A549 (cell line): Measurements from ENCODE around the gene BCL2L12. TPM values are rescaled to one million over a fixed set of nuclear protein-coding genes. Genes with fewer than 3 reads are reported as not detected.
A peak's percentile ranks its signal among the peaks of the same experiment; 100 is the strongest.
"Not testable (repeated sequence)": the region's sequence is repeated elsewhere in the genome, so short reads cannot be mapped to it uniquely, and the experiment has no call there.

ENCODE experiments used
- ATAC-seq, 2 experiments: fragments of 200-7000 bp in 1 of 2; fragments of >200 bp in 1 of 2; cut with Nextera tagmentation in 1 of 2; cut with Tn5 transposase in 1 of 2; 3 replicates each; pipeline versions ENCODE4 v1.8.0 to v1.9.1; 2018 to 2020; ENCODE audit warnings: mild to moderate bottlenecking in 1 of 2, moderate library complexity in 1 of 2
- CTCF ChIA-PET: fragments of 300-600 bp; sonication (Branson Sonifier 250); formaldehyde crosslinking; extraction: SDS; loops from one replicate; lab custom pipeline; 2021; ENCODE audit warnings: antibody characterized with exemption, inconsistent platforms; lab: Yijun Ruan, JAX
- POLR2A ChIA-PET: fragments of 350-600 bp; formaldehyde crosslinking; extraction: SDS; loops from one replicate; lab custom pipeline; 2021; ENCODE audit warnings: antibody characterized with exemption, inconsistent platforms; lab: Yijun Ruan, JAX
- DNase-seq, 2 experiments: peaks; one replicate each; pipeline versions ENCODE4 v3.0.0 to v3.0.0-alpha.2; 2011 to 2016; ENCODE audit warnings: low read depth in 1 of 2, low spot score in 1 of 2
- FAIRE-seq: peaks from 2 replicates; lab custom pipeline; 2011; peaks lifted over from hg19 to GRCh38; lab: Jason Lieb, UNC
- H3K27ac ChIP-seq, 2 experiments: fragments of >200 bp; sonication (Bioruptor Twin); formaldehyde crosslinking; 3 replicates each; pipeline ENCODE4 v1.5.1; 2016 to 2017
- H3K4me1 ChIP-seq: fragments of >200 bp; sonication (Bioruptor Twin); formaldehyde crosslinking; 3 replicates; pipeline ENCODE4 v1.6.1; 2016
- H3K4me2 ChIP-seq: fragments of >200 bp; sonication (Bioruptor Twin); formaldehyde crosslinking; 3 replicates; pipeline ENCODE4 v1.6.1; 2016
- H3K4me3 ChIP-seq: fragments of >200 bp; sonication (Bioruptor Twin); formaldehyde crosslinking; 3 replicates; pipeline ENCODE4 v1.5.1; 2016
- H3K9me3 ChIP-seq: fragments of >200 bp; sonication (Bioruptor Twin); formaldehyde crosslinking; 3 replicates; pipeline ENCODE4 v1.6.1; 2016
- ATOH8 ChIP-seq: fragments of 250-450 bp; sonication (Bioruptor Pico); IDR thresholded peaks from 2 replicates; pipeline ENCODE4 v1.5.0; 2020; ENCODE audit warnings: low read depth, mild to moderate bottlenecking, moderate library complexity
- BHLHE40 ChIP-seq: IDR thresholded peaks from 2 replicates; pipeline ENCODE4 v1.6.1; 2012; ENCODE audit warnings: low read depth, low read length, inconsistent platforms
- CEBPB ChIP-seq, 2 experiments: fragments of >200 bp in 1 of 2; sonication (Bioruptor Twin) in 1 of 2; formaldehyde crosslinking in 1 of 2; IDR thresholded peaks; 2 replicates each; pipeline ENCODE4 v1.6.1; 2012 to 2016
- CTCF ChIP-seq: fragments of >200 bp; sonication (Bioruptor Twin); formaldehyde crosslinking; IDR thresholded peaks from 3 replicates; pipeline ENCODE4 v1.5.1; 2016
- E2F6 ChIP-seq: IDR thresholded peaks from 2 replicates; pipeline ENCODE4 v1.6.1; 2012; ENCODE audit warnings: low read depth, borderline replicate concordance
- EHF ChIP-seq: fragments of 250-450 bp; sonication (Bioruptor Pico); IDR thresholded peaks from 2 replicates; pipeline ENCODE4 v1.5.0; 2020; ENCODE audit warnings: mild to moderate bottlenecking
- EHMT2 ChIP-seq: fragments of 200-600 bp; sonication (generic); IDR thresholded peaks from 2 replicates; pipeline ENCODE4 v1.6.1; 2016; ENCODE audit warnings: antibody characterized with exemption, low read depth, mild to moderate bottlenecking, moderate library complexity
- EP300 ChIP-seq, 2 experiments: fragments of >200 bp; sonication (Bioruptor Twin); formaldehyde crosslinking; IDR thresholded peaks; 2 replicates in 1 of 2; 3 replicates in 1 of 2; pipeline ENCODE4 v1.6.1; 2016 to 2017
- FOXS1 ChIP-seq: fragments of 250-450 bp; sonication (Bioruptor Pico); IDR thresholded peaks from 2 replicates; pipeline ENCODE4 v1.5.0; 2020; ENCODE audit warnings: mild to moderate bottlenecking, moderate library complexity
- HDAC2 ChIP-seq: fragments of 200-600 bp; sonication (generic); IDR thresholded peaks from 2 replicates; pipeline ENCODE4 v1.6.1; 2016
- JUN ChIP-seq, 2 experiments: fragments of >200 bp; sonication (Bioruptor Twin); formaldehyde crosslinking; IDR thresholded peaks; 2 replicates in 1 of 2; 3 replicates in 1 of 2; pipeline ENCODE4 v1.6.1; 2016 to 2017
- JUNB ChIP-seq: fragments of >200 bp; sonication (Bioruptor Twin); formaldehyde crosslinking; IDR thresholded peaks from 2 replicates; pipeline ENCODE4 v1.6.1; 2016
- NR3C1 ChIP-seq: fragments of >200 bp; sonication (Bioruptor Twin); formaldehyde crosslinking; IDR thresholded peaks from 3 replicates; pipeline ENCODE4 v1.6.1; 2017
- POLR2AphosphoS2 ChIP-seq: conservative IDR thresholded peaks from 2 replicates; pipeline ENCODE4 v1.6.1; 2012; ENCODE audit warnings: low read length, improper control_type of control experiment, inconsistent platforms
- RAD21 ChIP-seq, 2 experiments: fragments of >200 bp in 1 of 2; sonication (Bioruptor Twin) in 1 of 2; formaldehyde crosslinking in 1 of 2; IDR thresholded peaks in 1 of 2; conservative IDR thresholded peaks in 1 of 2; 2 replicates in 1 of 2; 3 replicates in 1 of 2; pipeline ENCODE4 v1.6.1; 2012 to 2018; ENCODE audit warnings: inconsistent platforms in 1 of 2
- RARB ChIP-seq: fragments of 250-450 bp; sonication (Bioruptor Pico); IDR thresholded peaks from 2 replicates; pipeline ENCODE4 v1.8.0; 2021; ENCODE audit warnings: mild to moderate bottlenecking, moderate library complexity
- RFX5 ChIP-seq: fragments of 450-650 bp; IDR thresholded peaks from 2 replicates; pipeline ENCODE4 v1.7.1; 2014; ENCODE audit warnings: antibody characterized with exemption, mild to moderate bottlenecking, moderate library complexity
- RNF2 ChIP-seq: fragments of 200-600 bp; sonication (generic); IDR thresholded peaks from 2 replicates; pipeline ENCODE4 v1.6.1; 2016; ENCODE audit warnings: low read depth, mild to moderate bottlenecking, antibody characterized with exemption, moderate library complexity, borderline replicate concordance
- TFCP2L1 ChIP-seq: fragments of 250-450 bp; sonication (Bioruptor Pico); IDR thresholded peaks from 2 replicates; pipeline ENCODE4 v1.5.0; 2021; ENCODE audit warnings: mild to moderate bottlenecking
- WGBS: methylation state at CpG from one replicate; pipeline ENCODE4 v1.1.6; 2017; ENCODE audit errors: missing lambda C conversion rate; 5-methylcytosine and 5-hydroxymethylcytosine counted together
- polyA plus RNA-seq, 4 experiments: library from polyadenylated mRNA; depleted of rRNA in 3 of 4; stranded (reverse); fragments of >200 nt; fragmentation: RNase III in 1 of 4; extraction: RNeasy Plus Mini Kit Qiagen cat#74134 plus additional on column Dnase treatment in 1 of 4; gene quantifications; 2 replicates in 3 of 4; 3 replicates in 1 of 4; pipeline ENCODE4 v1.2.3, GENCODE V29; 2011 to 2017
- TF ChIP-seq, protein P1 (sequence below): IDR thresholded peaks from 2 replicates; pipeline ENCODE4 v1.6.1; 2012

The BCL2L12 gene
- polyA plus RNA-seq, 2 of the 4 experiments (the other 2 are of a cell fraction) = 26.6 to 53.0 TPM

DNA sequence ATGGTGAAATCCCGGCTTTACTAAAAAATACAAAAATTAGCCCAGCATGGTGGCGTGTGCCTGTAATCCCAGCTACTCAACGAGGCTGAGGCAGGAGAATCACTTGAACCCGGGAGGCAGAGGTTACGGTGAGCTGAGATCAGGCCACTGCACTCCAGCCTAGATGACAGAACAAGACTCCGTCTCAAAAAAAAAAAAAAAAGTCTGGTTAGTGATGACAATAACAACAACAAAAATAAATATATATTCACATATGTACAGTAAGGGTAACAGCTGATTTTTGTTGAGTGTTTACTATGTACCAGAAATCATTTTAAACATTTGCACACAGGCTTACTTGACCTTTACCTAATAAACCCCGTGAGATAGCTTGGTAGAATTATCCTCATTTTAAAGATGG is 48.8 kb upstream of the BCL2L12 start:
- TF ChIP-seq E2F6 (no peak), EP300 (IDR thresholded peaks at IDR 0.05) (no peak), POLR2AphosphoS2 (no peak), CEBPB (IDR thresholded peaks at IDR 0.05) (no peak), TFCP2L1 (no peak), EHMT2 (no peak), CTCF (no peak), EHF (CRISPR knock-in tag) (no peak), NR3C1 (no peak), RARB (no peak), BHLHE40 (no peak), JUNB (no peak)
- TF ChIP-seq, protein P1, sequence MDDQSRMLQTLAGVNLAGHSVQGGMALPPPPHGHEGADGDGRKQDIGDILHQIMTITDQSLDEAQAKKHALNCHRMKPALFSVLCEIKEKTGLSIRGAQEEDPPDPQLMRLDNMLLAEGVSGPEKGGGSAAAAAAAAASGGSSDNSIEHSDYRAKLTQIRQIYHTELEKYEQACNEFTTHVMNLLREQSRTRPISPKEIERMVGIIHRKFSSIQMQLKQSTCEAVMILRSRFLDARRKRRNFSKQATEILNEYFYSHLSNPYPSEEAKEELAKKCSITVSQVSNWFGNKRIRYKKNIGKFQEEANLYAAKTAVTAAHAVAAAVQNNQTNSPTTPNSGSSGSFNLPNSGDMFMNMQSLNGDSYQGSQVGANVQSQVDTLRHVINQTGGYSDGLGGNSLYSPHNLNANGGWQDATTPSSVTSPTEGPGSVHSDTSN = no peak
- DNase-seq = no peak
- no peak for FAIRE-seq
- H3K4me3 ChIP-seq = no peak overlapping the region
- no peaks in the 10 kb centered on the region for H3K9me3 ChIP-seq
- H3K4me1 ChIP-seq = peaks cover 32% of the 10 kb centered on the region
- ChIA-PET CTCF (interaction anchor here (0.7 to 3.9 kb wide), 10 partner anchors 9 to 55 kb away, joined by 3 to 15 read pairs (median 4); partner anchors contain the start of gene RRAS), POLR2A (no interaction called here)
- no peak overlapping the region for H3K4me2 ChIP-seq
- no peak for ATAC-seq
- 90% methylated on average over 7 of the region's 7 CpGs for WGBS
- no peak overlapping the region for H3K27ac ChIP-seq

DNA sequence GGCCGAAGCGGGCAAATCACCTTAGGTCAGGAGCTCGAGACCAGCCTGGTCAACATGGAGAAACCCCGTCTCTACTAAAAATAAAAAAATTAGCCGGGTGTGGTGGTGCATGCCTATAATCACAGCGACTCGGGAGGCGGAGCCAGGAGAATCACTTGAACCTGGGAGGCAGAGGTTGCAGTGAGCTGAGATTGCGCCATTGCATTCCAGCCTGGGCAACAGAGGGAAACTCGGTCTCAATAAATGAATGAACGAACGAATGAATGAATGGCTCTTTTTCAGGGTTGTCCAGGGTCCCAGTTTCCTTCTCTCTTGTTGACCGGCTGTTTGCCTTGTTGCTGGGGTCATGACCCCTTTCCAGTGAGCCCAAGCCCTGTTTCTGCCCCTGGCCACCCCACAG is 47.9 kb upstream of the BCL2L12 start:
- POLR2A ChIA-PET, DNase-seq, H3K9me3 ChIP-seq, H3K27ac ChIP-seq, FAIRE-seq, ATAC-seq, H3K4me3 ChIP-seq, H3K4me2 ChIP-seq: not testable (repeated sequence)
- TF ChIP-seq JUN (IDR thresholded peaks at IDR 0.05) = 0 out of 5 replicates have a peak, but pooled peaks of 1 of the 2 experiments have one; percentile 7
- H3K4me1 ChIP-seq = peaks cover 23% of the 10 kb centered on the region
- 77% methylated on average over 13 of the region's 13 CpGs for WGBS
- CTCF ChIA-PET = interaction anchor here (1.1 to 3.9 kb wide), 8 partner anchors 8 to 54 kb away, joined by 3 to 15 read pairs (median 5); partner anchors contain the start of gene RRAS

DNA sequence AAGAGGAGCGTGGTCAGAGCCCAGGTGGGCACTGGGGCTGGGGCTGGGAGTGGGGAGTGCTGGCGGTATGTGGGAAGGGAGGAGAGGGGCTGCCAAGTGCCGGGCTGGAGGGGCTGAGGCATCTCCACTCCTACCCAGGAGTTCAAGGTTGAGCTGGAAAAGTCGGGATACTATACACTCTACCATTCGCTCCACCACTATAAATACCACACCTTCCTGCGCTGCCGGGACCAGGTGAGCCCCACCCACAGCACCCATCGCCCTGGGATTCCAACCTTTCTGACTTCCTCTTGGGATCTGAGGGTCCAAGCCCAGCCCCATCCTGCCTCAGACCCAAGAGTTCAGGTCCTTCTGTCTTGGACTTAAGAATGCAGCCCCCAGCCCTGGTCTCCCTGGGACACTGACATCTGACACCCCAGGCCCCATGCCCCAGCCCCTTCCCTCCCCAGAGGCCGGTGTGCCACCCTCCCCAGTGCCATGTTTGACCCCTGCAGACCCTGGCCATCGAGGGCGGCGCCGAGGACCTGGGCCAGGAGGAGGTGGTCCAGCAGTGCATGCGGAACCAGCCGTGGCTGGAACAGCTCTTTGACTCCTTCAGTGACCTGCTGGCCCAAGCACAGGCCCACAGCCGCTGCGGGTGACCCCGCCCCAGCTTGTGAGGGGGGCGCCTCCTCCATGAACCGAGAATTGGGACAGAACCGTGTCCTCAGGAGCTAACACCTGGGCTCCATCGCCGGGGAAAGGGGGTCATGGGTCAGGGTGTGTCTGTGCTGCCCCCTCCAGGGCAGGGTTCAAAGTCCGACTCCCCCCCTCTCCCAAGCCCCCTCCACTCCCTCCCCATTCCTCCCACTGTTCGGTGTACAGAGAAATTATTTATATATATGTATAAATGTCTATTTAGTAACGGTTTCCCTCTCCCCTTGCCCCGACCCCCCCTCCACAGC is 40.5 kb upstream of the BCL2L12 start:
- Histone ChIP-seq H3K9me3 (no peaks in the 10 kb centered on the region), H3K4me2 (no peak overlapping the region)
- 80% methylated on average over 21 of the region's 27 CpGs for WGBS

More for the DNA sequence above, 40.5 kb upstream of the BCL2L12 start:
- H3K27ac ChIP-seq = no peak overlapping the region
- H3K4me1 ChIP-seq = no peaks in the 10 kb centered on the region
- POLR2A ChIA-PET = no interaction called here
- FAIRE-seq (no peak), ATAC-seq (peak; percentile 28 to 43; a peak in 5 of 6 replicates), DNase-seq (no peak)
- H3K4me3 ChIP-seq = no peak overlapping the region
- CTCF ChIA-PET = interaction anchor here (0.6 to 2.5 kb wide), 6 partner anchors 9 to 47 kb away, joined by 3 to 11 read pairs (median 4); partner anchors contain the start of gene RRAS
- TF ChIP-seq HDAC2 (no peak), RAD21 (conservative IDR thresholded peaks at IDR 0.05 in 1 of 2, IDR thresholded peaks at IDR 0.05 in 1 of 2) (no peak), FOXS1 (CRISPR knock-in tag) (no peak), ATOH8 (no peak), EP300 (IDR thresholded peaks at IDR 0.05) (no peak), JUNB (no peak), EHF (CRISPR knock-in tag) (no peak), TFCP2L1 (no peak), RNF2 (no peak), RFX5 (no peak)
